ENCODE measurements around the gene PRKN.
"Not testable (repeated sequence)": the region's sequence is repeated elsewhere in the genome, so short reads cannot be mapped to it uniquely, and the experiment has no call there.

The PRKN gene

DNA sequence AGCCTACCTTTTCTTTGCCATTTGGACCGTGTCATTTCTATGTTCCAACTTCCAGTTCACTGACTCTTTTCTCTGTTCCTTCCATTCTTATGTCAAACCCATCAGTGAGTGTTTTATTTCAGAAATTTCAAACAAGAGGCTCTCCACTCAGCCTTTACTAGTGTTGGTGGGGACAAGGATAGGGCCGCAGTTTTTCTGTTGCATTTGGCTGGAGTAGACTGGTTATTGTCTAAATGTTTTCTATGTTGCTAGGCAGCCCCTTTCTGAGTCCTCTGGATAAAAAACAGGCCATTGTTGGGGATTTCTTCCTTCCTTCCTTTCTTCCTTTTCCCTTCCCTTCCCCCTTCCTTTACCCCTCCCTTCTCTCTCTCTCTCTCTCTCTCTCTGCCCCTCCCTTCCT, 288.6 kb downstream of the PRKN start:
- no peak for DNase-seq

DNA sequence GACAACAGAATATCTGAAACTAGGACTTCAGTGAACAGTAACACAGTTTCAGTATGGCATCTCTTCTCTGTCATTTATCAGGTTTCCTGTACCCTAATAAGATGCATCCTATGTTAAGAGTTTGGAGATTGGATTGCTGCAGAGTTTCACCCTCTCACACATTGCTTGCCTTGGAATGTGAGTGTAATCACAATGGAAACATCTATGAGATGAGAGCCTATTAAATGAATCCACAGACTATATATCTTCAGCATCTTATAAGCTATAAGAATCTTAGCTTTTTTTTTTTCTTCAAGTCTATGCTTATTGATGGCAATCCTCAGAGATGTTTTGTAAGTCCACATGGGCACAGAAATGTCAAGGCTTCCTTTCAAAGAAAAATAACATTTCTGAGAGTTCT, 292.5 kb downstream of the PRKN start:
- DNase-seq, result no peak

DNA sequence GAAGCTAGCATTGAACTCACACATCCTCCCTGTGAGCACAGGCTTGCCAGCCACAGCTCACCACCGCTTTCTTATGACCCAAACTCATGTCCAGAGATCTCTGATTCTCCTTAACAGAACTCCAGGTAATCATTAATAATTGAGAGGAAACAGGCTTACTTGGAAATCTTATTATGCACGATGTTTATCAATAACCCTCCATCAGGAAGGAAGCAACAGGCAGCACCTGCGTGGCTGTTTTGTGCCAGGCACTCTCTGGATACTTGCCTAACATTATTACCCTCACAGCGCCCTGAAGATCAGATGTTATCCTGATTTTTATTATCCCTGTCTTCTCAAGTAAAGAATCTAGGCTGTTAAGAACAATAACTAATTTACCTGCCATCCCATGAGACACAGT, 306.6 kb downstream of the PRKN start:
- no peak for DNase-seq

DNA sequence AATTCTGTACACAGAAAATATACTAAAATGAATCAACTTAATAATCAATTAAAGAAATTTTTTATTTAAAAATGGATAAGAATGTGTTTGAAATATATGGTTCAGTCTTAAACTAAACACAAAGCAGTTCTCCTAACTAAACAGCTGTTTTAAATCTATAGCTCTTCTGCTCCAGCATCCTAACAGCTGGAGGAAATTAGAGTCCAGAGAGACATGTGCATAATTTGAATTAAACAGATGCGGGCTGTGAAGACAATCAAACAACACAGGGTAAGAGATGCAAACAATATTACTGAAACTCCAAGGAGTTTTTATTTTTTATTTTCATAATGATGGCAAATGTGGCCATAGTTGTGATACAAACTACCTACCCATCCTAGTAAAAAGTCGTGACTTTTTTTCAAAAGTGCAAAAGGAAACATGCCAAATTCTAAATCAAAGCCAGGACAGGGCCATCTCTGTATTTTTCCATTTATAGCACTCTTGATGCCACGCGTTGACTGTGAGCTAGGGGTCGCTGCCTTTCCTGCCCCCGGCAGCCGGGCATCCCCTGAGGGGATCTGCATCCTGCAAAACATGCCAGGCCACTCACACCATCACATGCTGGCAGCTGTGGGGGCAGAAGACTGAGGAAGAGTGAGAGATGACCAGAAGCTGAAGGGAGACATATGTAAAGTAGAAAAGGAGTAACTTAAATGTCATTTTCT, 310.6 kb downstream of the PRKN start:
- no peak for DNase-seq

DNA sequence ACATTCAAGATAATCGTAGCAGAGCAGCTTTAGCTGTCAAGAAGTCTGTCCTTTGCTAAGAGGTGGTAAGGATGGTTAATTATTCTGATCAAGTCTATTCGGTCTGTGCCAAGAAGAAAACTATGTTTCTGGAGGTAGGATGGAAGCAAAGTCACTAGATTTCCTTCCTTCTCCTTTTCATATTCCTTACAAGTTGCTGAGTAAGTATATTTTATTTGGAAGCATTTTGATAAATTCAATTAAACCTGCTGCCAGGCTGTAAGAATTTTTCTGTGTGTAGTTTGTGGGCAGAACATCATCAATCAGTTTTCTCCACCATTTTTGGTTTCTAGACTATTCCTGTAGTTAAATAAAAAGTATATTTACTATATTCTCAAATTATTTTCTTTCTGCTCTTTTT, 311.3 kb downstream of the PRKN start:
- DNase-seq, result no peak

DNA sequence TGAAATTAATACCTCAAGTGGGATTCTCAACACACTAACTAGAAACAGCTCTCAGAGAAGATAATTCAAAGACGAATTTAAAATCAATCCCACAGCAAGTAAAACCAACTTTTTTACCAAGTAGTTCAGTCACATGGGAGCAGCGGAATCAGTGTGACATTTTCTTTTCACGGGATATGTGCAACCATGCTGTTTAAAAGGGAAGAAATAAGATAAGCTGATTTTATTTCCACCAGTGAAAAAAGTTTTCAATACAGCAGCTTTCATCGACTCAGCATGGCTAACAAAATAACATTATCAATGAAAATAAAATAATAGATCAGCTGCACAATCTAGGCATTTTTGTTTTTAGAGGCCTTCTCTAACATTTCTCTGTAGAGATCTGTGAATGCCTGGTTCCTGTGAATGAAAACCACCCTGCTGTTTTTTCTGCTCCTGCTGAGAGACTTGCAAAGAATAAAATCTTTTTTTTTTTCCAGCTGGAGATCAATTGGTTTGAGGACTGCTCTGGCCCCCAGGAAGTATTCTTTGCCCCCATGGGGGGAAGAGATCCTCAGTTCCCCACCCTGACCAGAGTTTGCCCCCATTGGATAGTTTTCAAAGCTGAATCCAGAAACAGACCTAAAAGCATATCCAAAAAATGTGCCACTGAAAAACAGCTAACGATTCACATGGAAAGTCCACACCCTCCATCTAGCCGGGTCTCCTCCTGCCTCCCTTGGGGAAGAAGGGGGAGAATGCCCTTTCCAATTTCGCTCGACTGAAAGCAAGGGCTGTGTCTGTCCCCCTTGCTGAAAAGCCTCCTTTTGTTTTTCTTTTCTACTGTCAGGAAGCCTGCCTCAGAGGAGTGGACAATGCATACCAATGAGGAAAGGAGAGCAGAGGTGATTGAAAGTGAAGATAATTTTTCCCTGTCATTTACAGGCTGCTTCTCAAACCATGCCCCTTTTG, 317.6 kb downstream of the PRKN start:
- DNase-seq, result no peak

DNA sequence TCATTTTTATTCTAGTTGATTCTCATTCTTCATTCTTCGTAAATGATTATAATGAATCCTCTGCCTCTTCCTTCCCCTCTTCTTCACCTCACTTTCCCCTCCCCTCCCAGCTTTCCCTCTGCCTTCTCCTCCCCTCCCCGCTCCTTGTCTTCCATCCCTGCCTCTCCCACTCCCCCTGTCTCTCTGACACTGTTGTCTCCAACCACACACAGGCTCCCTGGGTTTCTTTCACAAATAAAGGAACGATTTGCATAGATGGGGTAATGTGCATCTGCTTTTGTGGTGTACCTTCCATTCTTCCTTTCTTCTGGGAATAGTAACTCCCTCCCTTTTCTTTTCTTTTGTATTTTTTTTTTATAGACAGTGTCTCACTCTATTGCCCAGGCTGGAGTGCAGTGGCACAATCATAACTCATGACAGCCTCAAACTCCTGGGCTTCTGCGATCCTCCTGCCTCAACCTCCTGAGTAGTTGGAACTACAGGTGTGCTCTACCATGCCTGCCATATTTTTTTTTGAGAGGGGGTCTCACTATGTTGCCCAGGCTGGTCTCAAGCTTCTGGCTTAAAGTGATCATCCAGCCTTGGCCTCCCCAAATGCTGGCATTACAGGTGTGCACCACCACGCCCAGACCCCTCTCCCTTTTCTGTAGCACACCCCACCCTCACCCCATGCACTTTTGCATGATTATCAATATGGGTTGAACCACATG, 318.6 kb downstream of the PRKN start:
- no peak for DNase-seq

DNA sequence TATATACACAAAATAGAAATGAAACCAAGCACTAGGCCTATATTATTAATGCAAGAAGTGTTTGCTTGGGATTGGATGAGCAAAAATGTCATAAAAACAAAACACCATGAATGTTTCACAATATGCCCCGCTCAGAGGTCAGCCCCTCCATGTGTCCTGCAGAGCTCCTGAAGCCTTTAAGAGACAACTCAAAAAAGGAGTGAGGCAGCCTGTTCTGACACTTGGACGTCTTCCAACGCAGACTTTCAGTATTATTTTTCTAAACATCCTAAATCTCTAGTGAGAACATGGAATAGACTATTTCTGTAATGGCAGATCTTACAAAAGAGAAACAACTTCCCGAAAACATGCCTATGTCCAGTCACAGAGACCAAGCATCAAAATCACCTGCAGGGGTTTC, 322.6 kb downstream of the PRKN start:
- DNase-seq, result no peak

DNA sequence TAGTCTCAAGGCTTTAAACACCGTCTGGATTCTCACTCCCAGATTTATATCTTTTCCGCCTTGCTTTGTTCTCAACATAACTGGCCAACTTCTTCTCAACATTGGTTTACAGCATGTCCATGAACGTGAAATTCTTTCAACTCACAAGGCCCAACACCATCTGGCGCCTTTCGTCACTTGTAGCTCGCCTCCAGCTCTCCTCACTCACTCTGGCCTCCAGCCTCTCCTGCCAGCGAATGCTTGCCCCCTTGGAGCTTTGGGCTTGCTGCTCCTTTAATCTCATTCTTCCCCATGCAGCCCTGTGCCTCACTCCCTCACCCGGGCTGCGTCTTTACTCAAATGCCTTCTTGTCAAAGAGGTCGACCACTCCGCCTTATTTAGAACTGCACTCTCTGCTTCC, 324.5 kb downstream of the PRKN start:
- DNase-seq, result no peak

DNA sequence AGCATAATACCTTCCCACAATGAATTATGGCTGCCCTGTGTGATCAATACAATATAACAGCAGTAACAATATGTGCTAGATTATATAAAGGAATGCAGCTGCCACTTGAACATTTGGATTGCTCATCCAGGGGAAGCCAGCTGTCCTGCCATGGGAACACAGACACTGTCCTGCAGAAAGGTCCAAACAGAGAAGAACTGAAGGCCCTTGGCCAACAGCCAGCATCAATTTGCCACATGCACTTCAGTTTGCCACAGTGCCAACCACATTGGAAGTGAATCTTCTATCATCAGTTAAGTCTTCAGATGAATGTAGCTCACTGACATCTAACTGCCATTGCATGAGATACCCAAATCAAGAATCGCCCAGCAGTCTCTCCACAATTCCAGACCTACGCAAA, 332.4 kb downstream of the PRKN start:
- DNase-seq, result no peak

DNA sequence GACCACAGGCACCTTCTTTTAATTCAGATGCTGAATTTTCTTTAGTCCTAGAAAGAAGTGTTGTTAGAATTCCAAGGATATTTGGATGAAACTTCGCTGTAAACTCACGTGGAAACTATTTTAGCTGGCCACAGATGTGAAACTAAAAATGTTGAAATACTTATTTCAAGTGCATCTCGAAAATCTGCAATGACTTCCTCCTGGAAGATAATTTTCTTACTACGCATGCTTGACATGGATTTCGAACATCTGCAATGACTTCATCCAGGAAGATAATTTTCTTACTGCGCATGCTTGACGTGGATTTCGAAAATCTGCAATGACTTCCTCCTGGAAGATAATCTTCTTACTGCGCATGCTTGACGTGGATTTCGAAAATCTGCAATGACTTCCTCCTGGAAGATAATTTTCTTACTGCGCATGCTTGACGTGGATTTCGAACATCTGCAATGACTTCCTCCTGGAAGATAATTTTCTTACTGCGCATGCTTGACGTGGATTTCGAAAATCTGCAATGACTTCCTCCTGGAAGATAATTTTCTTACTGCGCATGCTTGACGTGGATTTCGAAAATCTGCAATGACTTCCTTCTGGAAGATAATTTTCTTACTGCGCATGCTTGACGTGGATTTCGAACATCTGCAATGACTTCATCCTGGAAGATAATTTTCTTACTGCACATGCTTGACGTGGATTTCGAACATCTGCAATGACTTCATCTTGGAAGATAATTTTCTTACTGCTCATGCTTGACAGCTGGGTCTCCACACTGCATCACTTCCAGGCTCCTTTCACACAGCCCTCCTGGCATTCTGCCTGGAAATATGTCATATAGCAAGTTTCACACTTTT, 336.4 kb downstream of the PRKN start:
- DNase-seq, result not testable (repeated sequence)

DNA sequence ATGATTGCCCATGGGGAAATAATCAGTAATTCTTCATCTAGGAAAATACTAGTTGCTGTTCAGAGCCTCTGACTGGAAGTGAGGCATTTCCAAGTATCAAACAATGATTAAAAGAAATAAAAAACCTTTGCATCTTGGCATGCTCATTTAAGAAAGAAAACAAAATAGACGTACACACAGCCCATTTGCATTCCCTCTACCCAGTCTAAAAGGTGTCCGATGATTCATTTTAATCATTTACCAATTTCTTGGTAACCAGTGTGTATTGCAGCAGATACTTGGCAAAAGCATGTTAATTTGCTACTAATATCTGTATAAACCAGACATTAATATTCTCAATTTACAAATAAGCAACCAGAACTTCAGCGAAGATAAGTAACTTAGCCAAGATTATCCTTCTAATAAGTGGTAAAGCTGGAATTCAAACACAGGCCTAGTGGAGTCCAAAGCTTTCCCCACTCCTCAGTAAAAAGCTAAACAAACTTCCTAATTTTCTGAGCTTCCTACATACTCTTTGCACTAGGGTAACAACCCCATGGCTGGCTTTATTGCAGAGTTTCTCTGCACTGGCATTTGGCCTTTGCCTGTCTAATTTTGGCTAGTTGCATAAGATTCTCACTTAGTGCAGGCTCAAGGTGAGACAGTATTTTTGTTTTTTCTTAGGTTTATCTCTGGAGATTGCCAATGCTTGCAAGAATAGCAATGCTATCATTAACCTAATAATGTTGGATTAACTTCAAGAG, 338.1 kb downstream of the PRKN start:
- DNase-seq, result no peak

DNA sequence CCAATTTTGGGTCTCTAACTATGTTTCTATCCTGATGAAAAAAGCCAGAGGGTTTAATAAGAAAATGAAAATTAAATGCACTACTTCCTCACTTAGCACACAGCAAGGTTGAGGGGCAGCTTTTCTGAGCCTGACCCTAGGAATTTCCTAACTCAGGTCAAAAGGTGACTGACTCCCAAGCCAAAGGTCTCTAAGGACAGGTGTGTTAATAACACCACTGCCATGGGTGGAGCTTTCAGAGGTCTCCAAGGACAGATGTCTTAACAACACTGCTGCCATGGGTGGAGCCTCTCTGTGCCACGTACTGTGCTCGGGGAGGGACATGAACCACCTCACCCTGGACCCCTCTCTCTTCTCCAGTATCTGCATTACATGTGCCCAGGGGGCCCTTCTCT, 339.2 kb downstream of the PRKN start:
- no peak for DNase-seq

DNA sequence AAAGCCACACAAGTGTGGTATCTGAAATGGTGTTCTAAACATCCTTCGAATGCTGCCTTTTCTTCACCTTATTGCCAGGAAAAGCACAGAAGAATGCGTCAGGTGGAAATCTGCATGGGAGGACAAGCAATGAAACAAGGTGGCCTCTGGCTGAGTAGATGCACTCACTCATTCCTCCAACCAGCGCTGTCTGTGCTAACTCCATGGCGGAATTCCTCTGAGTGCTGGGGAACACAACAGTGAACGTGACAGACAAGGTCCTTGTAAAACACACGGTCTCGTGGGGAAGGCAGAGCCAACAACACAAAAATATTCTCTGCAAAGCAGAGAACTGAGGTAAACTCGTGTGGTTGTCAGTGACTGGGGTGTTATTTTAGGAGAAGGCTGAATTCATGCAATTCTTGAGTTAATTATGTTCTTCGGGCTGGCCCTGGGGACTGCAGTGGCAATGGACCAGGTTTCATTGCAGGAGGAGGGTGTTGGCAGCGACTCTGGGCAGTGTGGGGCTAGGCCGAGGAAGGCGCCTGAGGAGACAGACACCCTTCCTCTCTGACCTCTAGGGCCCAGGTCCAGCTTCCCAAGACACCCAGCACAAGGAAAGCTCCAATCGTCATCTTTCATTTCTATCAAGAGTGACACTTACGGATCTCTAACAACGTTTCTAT, 339.7 kb downstream of the PRKN start:
- no peak for DNase-seq

DNA sequence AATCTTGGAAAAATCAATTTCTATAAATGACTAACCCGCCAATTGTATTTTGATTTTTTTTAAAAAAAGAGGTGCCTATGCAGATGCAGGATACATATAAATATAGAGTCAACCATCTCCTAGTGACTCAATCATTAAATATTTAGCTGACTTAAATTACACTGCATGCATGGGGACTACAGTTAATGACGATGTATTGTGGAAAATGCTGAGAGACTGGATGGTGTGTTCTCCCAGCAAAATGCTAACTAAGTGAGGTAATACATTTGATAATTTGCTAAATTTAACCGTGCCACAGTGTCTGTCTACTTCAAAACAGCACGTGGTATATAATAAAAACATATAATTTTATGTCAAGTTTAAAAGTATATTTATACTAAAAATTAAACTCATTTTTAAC, 341.6 kb downstream of the PRKN start:
- no peak for DNase-seq

DNA sequence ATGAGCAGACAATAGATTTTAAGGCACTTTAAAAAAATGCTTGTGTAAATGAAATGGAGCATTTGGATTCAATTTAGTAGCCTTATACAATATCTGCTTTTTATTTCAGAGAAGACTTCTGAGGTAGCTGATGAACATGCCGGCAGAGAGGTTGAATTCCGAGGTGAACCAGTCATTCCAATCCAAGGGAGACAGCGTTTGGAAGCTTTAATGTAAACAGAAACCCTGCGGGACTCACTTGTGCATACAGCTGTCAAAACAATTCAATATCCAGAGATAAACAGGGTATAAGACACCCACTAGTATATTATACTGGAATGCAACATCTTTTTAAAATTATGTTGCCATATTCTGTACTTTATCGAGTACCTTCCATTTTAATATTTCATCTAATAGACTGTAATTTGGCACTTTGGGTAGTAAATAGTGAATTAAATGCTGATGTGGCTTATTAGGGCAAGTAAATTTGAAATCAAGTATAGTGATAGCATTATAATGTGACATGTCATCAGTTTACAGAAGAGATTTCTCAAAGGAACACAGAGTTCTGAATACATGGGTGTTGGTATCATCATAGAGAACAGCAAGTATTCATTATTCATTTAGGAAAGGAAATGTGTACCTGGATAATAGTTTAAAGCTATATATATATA, 347.7 kb downstream of the PRKN start:
- no peak for DNase-seq

DNA sequence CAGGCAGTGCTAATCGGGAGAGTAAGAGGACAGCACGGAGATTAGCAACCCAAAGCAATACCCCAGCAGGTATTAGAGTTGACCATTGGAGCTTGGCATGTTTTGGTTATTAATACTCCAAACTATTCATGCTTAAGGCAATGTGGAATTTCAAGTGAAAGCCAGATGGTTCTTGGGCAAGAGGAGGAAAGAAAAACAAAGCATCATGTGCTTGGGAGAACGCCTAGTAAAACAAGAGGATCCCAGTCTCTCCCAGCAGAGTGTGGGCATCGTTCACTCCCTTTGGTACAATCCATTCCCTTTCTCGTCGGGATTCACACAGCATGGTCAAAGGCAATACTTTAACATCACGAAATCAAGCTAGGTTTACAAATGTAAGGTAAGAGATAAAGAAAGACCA, 349.8 kb downstream of the PRKN start:
- no peak for DNase-seq

DNA sequence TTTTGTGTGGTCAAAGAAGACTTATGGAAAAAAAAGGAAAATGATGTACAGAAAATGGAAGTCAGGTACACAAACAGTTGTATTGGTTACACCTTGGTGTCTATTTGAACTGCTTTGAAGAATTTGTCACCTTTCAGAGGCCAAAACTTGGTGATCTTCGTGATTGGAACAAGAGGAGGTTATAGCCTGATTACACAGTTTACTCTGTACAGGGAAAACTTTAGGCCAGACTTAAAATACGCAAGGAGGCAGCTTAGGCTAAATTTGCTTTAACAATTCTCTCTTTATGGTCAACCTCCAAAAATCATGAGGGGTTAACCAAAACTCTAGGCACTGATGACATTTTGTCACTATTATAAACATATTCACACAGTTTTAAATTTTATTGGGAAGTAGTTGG, 353.7 kb downstream of the PRKN start:
- no peak for DNase-seq

DNA sequence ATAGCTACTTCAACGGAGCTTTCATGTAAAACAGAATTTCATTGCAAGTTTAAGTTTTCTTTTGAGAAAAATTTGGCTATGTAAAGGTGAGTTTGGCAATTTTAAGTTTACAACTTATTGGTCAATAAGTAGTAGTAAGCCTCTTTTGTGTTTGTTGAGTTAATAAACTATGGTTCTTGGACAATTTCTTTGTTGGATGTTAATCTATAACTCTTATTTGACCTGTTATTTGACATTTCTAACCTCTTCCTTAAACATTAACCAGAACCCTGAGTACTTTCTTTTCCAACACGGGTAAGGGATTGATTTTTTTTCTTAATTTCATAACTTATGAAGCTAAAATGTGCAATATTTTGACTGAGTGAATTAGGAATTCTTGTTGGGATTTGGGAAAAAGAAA, 354.4 kb downstream of the PRKN start:
- no peak for DNase-seq

DNA sequence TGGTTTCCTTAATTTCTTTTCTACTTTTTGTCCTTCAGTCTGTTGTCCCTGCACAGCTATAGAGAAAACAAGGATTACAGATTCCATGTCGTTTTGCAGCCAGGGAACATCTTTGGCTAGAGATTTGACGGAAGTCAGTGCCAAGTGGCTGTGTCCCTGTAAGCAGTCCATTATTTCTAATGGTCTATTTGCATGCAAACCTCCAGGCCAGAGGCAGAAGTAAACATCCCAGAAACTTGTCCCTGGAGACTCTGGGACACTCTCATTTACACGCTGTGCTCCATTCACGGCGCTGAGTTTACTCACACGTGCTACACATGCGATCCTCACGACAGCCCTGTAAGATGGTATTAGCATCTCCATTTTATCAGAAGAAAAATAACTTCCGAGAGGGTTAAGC, 355.5 kb downstream of the PRKN start:
- DNase-seq, result no peak

DNA sequence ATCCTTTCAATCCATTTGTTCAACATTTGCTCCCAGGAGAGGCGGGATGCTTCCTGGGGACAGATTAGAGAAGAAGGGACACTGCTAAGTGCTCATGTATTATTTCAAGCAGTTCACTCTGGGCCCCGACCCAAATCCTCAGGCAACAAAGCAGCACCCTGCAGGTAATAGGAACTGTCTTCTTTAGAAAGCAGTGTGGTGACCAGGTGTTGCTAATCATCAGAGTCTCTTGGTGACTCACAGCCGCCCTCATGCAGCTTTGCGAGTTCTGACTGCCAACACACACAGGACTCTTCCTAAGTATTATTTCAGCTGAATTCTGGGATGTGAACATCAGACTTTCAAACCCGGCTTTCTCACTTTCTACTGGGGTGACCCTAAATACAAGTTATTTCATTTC, 356.4 kb downstream of the PRKN start:
- no peak for DNase-seq
